HG02678 (cell line): ENCODE measurements around the gene BARHL1.

Source experiments
- ATAC-seq: cut with Tn5 transposase; IDR thresholded peaks from one replicate; pipeline ENCODE4 v1.9.1; 2021; ENCODE audit warnings: mild to moderate bottlenecking, moderate library complexity; ENCODE audit not compliant: unreplicated experiment

Gene BARHL1

GRCh38 chr9:132610661-132611060, 28.3 kb downstream of the BARHL1 start:
- no peak for ATAC-seq

GRCh38 chr9:132614324-132614723, 31.9 kb downstream of the BARHL1 start:
- ATAC-seq, result no peak

- no peak for ATAC-seq
Observed at GRCh38 chr9:132615774-132616173, 33.4 kb downstream of the BARHL1 start.

GRCh38 chr9:132616725-132617124, 34.3 kb downstream of the BARHL1 start:
- no peak for ATAC-seq

GRCh38 chr9:132622159-132622558, 39.8 kb downstream of the BARHL1 start:
- ATAC-seq, result no peak

GRCh38 chr9:132626285-132626684, 43.9 kb downstream of the BARHL1 start:
- ATAC-seq, result no peak

- no peak for ATAC-seq
Observed at GRCh38 chr9:132627106-132627505, 44.7 kb downstream of the BARHL1 start.

GRCh38 chr9:132627594-132627993, 45.2 kb downstream of the BARHL1 start:
- no peak for ATAC-seq

- no peak for ATAC-seq
Observed at GRCh38 chr9:132628746-132629145, 46.3 kb downstream of the BARHL1 start.

GRCh38 chr9:132630116-132630515, 47.7 kb downstream of the BARHL1 start:
- no peak for ATAC-seq

GRCh38 chr9:132630811-132631210, 48.4 kb downstream of the BARHL1 start:
- ATAC-seq, result no peak

GRCh38 chr9:132631280-132631679, 48.9 kb downstream of the BARHL1 start:
- ATAC-seq, result no peak

- ATAC-seq, result no peak
Observed at GRCh38 chr9:132631685-132632084, 49.3 kb downstream of the BARHL1 start.

- ATAC-seq, result no peak
Observed at GRCh38 chr9:132632413-132633129, 50.2 kb downstream of the BARHL1 start.

GRCh38 chr9:132634327-132634726, 51.9 kb downstream of the BARHL1 start:
- no peak for ATAC-seq

- no peak for ATAC-seq
Observed at GRCh38 chr9:132637351-132637750, 54.9 kb downstream of the BARHL1 start.

- no peak for ATAC-seq
Observed at GRCh38 chr9:132637801-132638200, 55.4 kb downstream of the BARHL1 start.

GRCh38 chr9:132638240-132638639, 55.8 kb downstream of the BARHL1 start:
- ATAC-seq, result no peak

GRCh38 chr9:132639322-132639721, 56.9 kb downstream of the BARHL1 start:
- no peak for ATAC-seq
